ENCODE measurements around the gene PLEKHG5. TPM values are rescaled to one million over a fixed set of nuclear protein-coding genes. Genes with fewer than 3 reads are reported as not detected.

PLEKHG5 gene
- total RNA-seq, 4 donors from 2014 or later = 1.2 to 2.3 (median 1.6) TPM

GRCh38 chr1:6420454-6421042, 70.9 kb downstream of the PLEKHG5 start:
- no peaks in the 10 kb centered on the region for H3K36me3 ChIP-seq
- H3K4me1 ChIP-seq = peaks cover 17 to 25% of the 10 kb centered on the region in 2 donors
- H3K27me3 ChIP-seq = peaks cover 91 to 97% (median 94%) of the 10 kb centered on the region in 3 donors
- H3K4me3 ChIP-seq = peak overlapping the region; percentile 37 to 57 (median 41)
- TF ChIP-seq CTCF (IDR thresholded peaks at IDR 0.05 in 4 of 5, conservative IDR thresholded peaks at IDR 0.05 in 1 of 5) (no peak), POLR2A (IDR thresholded peaks at IDR 0.05) (no peak)
- H3K27ac ChIP-seq = no peak overlapping the region
- no peak for ATAC-seq
- in situ Hi-C loops (cut with MboI; ENCODE audit: low sequenced_read_pairs in 4 of 4) (loop anchor here in 1 of 4 donors (25.0 kb wide), 1 partner anchor 183 kb away; the partner anchor contains the start of genes HES3 and ICMT), intact Hi-C loops (cut with DNase I; ENCODE audit: low total_unique reads) (no loop called here)
- no peak for DNase-seq
- H3K9me3 ChIP-seq = no peaks in the 10 kb centered on the region

- Histone ChIP-seq H3K27ac (no peak within 1 kb of the TSS), H3K9me3 (no peaks in the 10 kb centered on the region), H3K27me3 (peaks cover 91 to 97% (median 94%) of the 10 kb centered on the region in 3 donors), H3K36me3 (no peaks in the 10 kb centered on the region), H3K4me1 (peaks cover 17 to 25% of the 10 kb centered on the region in 2 donors), H3K4me3 (peak within 1 kb of the TSS; percentile 37 to 57 (median 41))
- ATAC-seq (no peak), DNase-seq (no peak)
- in situ Hi-C loops (cut with MboI; ENCODE audit: low sequenced_read_pairs in 4 of 4) (loop anchor here in 1 of 4 donors (25.0 kb wide), 1 partner anchor 183 kb away; the partner anchor contains the start of genes HES3 and ICMT), intact Hi-C loops (cut with DNase I; ENCODE audit: low total_unique reads) (no loop called here)
- TF ChIP-seq POLR2A (IDR thresholded peaks at IDR 0.05) = no peak
Measured at GRCh38 chr1:6419804-6420453, 71.5 kb downstream of the PLEKHG5 start, which contains the start of gene HES2. TSS of gene HES2 (minus strand) at chr1:6419919. CDS start at chr1:6419820, 99 bp downstream.

GRCh38 chr1:6419397-6419803, 72.1 kb downstream of the PLEKHG5 start:
- intact Hi-C loops (cut with DNase I; ENCODE audit: low total_unique reads) = no loop called here
- ATAC-seq (no peak), DNase-seq (no peak)
- H3K4me3 ChIP-seq = peak overlapping the region; percentile 37 to 57 (median 41)
- no peak overlapping the region for H3K27ac ChIP-seq
- no peaks in the 10 kb centered on the region for H3K9me3 ChIP-seq
- TF ChIP-seq CTCF (IDR thresholded peaks at IDR 0.05 in 4 of 5, conservative IDR thresholded peaks at IDR 0.05 in 1 of 5) (no peak), POLR2A (IDR thresholded peaks at IDR 0.05) (no peak)
- peaks cover 17 to 25% of the 10 kb centered on the region in 2 donors for H3K4me1 ChIP-seq
- in situ Hi-C loops (cut with MboI; ENCODE audit: low sequenced_read_pairs in 4 of 4) = loop anchor here in 1 of 4 donors (25.0 kb wide), 1 partner anchor 182 kb away; the partner anchor contains the start of genes HES3 and ICMT
- H3K36me3 ChIP-seq = no peaks in the 10 kb centered on the region
- peaks cover 94 to 98% (median 98%) of the 10 kb centered on the region in 3 donors for H3K27me3 ChIP-seq

GRCh38 chr1:6418668-6419396, 72.6 kb downstream of the PLEKHG5 start:
- Histone ChIP-seq H3K36me3 (no peaks in the 10 kb centered on the region), H3K27ac (no peak overlapping the region), H3K27me3 (peaks cover 94 to 98% (median 98%) of the 10 kb centered on the region in 3 donors), H3K4me3 (peak overlapping the region in 2 of 4 donors; percentile 44 to 57), H3K4me1 (peaks cover 17 to 24% of the 10 kb centered on the region in 2 donors), H3K9me3 (no peaks in the 10 kb centered on the region)
- ATAC-seq = no peak
- intact Hi-C loops (cut with DNase I; ENCODE audit: low total_unique reads) = no loop called here
- in situ Hi-C loops (cut with MboI; ENCODE audit: low sequenced_read_pairs in 4 of 4) = loop anchor here in 1 of 4 donors (25.0 kb wide), 1 partner anchor 182 kb away; the partner anchor contains the start of genes HES3 and ICMT
- DNase-seq = no peak
- TF ChIP-seq POLR2A (IDR thresholded peaks at IDR 0.05) (no peak), CTCF (IDR thresholded peaks at IDR 0.05 in 4 of 5, conservative IDR thresholded peaks at IDR 0.05 in 1 of 5) (no peak)
